ENCODE results near the gene RBM20.
A peak's percentile ranks its signal among the peaks of the same experiment; 100 is the strongest.
"Not testable (repeated sequence)": the region's sequence is repeated elsewhere in the genome, so short reads cannot be mapped to it uniquely, and the experiment has no call there.

The RBM20 gene

GRCh38 chr10:110634527-110635209 is 9.5 kb upstream of the RBM20 start:
- peaks cover 0 to 13% (median 9%) of the 10 kb centered on the region in 10 experiments; a peak in 16 of 20 replicates for H3K4me1 ChIP-seq
- no peak for TF ChIP-seq Cebpa-rat (IDR thresholded peaks at IDR 0.05)
- H3K27ac ChIP-seq: no peak overlapping the region
- no peaks in the 10 kb centered on the region for H3K9me3 ChIP-seq (replicated peaks in 1 of 11)
- no peak overlapping the region for H3K9ac ChIP-seq
- H3K4me3 ChIP-seq: no peak overlapping the region
- H3K36me3 ChIP-seq: no peaks in the 10 kb centered on the region
- no peaks in the 10 kb centered on the region; a peak in 2 of 22 replicates for H4K20me1 ChIP-seq
- H3K4me2 ChIP-seq: peak overlapping the region; percentile 3 to 59 (median 45); a peak in 18 of 22 replicates
- H3K27me3 ChIP-seq: peaks cover 0 to 20% (median 3%) of the 10 kb centered on the region in 11 experiments; a peak in 9 of 22 replicates

- peaks cover 0 to 13% (median 9%) of the 10 kb centered on the region in 10 experiments; a peak in 16 of 20 replicates for H3K4me1 ChIP-seq
- no peak overlapping the region for H3K9ac ChIP-seq
- H4K20me1 ChIP-seq: peaks cover 0 to 6% (median 0%) of the 10 kb centered on the region in 11 experiments; a peak in 2 of 22 replicates
- no peak overlapping the region for H3K27ac ChIP-seq
- H3K4me3 ChIP-seq: no peak overlapping the region
- no peaks in the 10 kb centered on the region for H3K9me3 ChIP-seq (replicated peaks in 1 of 11)
- no peak overlapping the region for H3K4me2 ChIP-seq
- peaks cover 12 to 33% (median 15%) of the 10 kb centered on the region in 11 experiments for H3K27me3 ChIP-seq
- TF ChIP-seq Cebpa-rat (IDR thresholded peaks at IDR 0.05): no peak
- H3K36me3 ChIP-seq: no peaks in the 10 kb centered on the region
Observed at GRCh38 chr10:110636572-110636931, 7.6 kb upstream of the RBM20 start.

- Histone ChIP-seq H3K4me1 (peaks cover 0 to 13% (median 9%) of the 10 kb centered on the region in 10 experiments; a peak in 16 of 20 replicates), H3K36me3 (no peaks in the 10 kb centered on the region), H3K4me2 (no peak overlapping the region), H3K9me3 (replicated peaks in 1 of 11) (no peaks in the 10 kb centered on the region), H3K27ac (no peak overlapping the region), H3K27me3 (peaks cover 17 to 38% (median 20%) of the 10 kb centered on the region in 11 experiments), H3K9ac (no peak overlapping the region), H4K20me1 (peaks cover 0 to 6% (median 0%) of the 10 kb centered on the region in 11 experiments; a peak in 2 of 22 replicates), H3K4me3 (no peak overlapping the region)
- TF ChIP-seq Cebpa-rat (IDR thresholded peaks at IDR 0.05): no peak
Observed at GRCh38 chr10:110636932-110637557, 7.1 kb upstream of the RBM20 start.

- Histone ChIP-seq H3K4me3 (no peak overlapping the region), H4K20me1 (peaks cover 0 to 6% (median 0%) of the 10 kb centered on the region in 11 experiments; a peak in 5 of 22 replicates), H3K4me1 (peaks cover 0 to 13% (median 9%) of the 10 kb centered on the region in 10 experiments; a peak in 16 of 20 replicates), H3K27me3 (peaks cover 23 to 44% (median 26%) of the 10 kb centered on the region in 11 experiments), H3K27ac (no peak overlapping the region), H3K9me3 (replicated peaks in 1 of 11) (no peaks in the 10 kb centered on the region), H3K36me3 (no peaks in the 10 kb centered on the region), H3K9ac (no peak overlapping the region), H3K4me2 (no peak overlapping the region)
- TF ChIP-seq Cebpa-rat (IDR thresholded peaks at IDR 0.05): no peak
Observed at GRCh38 chr10:110637558-110638053, 6.5 kb upstream of the RBM20 start.

GRCh38 chr10:110638319-110638718 is 5.8 kb upstream of the RBM20 start:
- H3K9me3 ChIP-seq (replicated peaks in 1 of 11): no peaks in the 10 kb centered on the region
- H3K4me3 ChIP-seq: no peak overlapping the region
- H3K4me1 ChIP-seq: peaks cover 3 to 16% (median 11%) of the 10 kb centered on the region in 10 experiments; a peak in 18 of 20 replicates
- no peak overlapping the region for H3K27ac ChIP-seq
- TF ChIP-seq Cebpa-rat (IDR thresholded peaks at IDR 0.05): no peak
- H3K27me3 ChIP-seq: peaks cover 30 to 51% (median 33%) of the 10 kb centered on the region in 11 experiments
- H4K20me1 ChIP-seq: peaks cover 0 to 11% (median 7%) of the 10 kb centered on the region in 11 experiments; a peak in 13 of 22 replicates
- H3K4me2 ChIP-seq: no peak overlapping the region
- no peak overlapping the region for H3K9ac ChIP-seq
- no peaks in the 10 kb centered on the region for H3K36me3 ChIP-seq

- Histone ChIP-seq H3K27me3 (peaks cover 37 to 58% (median 40%) of the 10 kb centered on the region in 11 experiments), H3K4me1 (peaks cover 6 to 23% (median 18%) of the 10 kb centered on the region in 10 experiments; a peak in 18 of 20 replicates), H4K20me1 (peaks cover 0 to 18% (median 14%) of the 10 kb centered on the region in 11 experiments; a peak in 14 of 22 replicates)
- not testable (repeated sequence) for H3K9me3 ChIP-seq (replicated peaks in 1 of 11); H3K9ac ChIP-seq; H3K27ac ChIP-seq; H3K36me3 ChIP-seq; H3K4me2 ChIP-seq; H3K4me3 ChIP-seq
Observed at GRCh38 chr10:110639046-110639445, 5.1 kb upstream of the RBM20 start.

GRCh38 chr10:110639858-110640257 is 4.3 kb upstream of the RBM20 start:
- Histone ChIP-seq H3K4me1 (peaks cover 10 to 27% (median 21%) of the 10 kb centered on the region in 10 experiments; a peak in 18 of 20 replicates), H3K27me3 (peaks cover 46 to 67% (median 49%) of the 10 kb centered on the region in 11 experiments), H4K20me1 (peaks cover 0 to 26% (median 18%) of the 10 kb centered on the region in 11 experiments; a peak in 14 of 22 replicates)
- H3K9ac ChIP-seq; H3K4me2 ChIP-seq; H3K9me3 ChIP-seq (replicated peaks in 1 of 11); H3K27ac ChIP-seq; H3K4me3 ChIP-seq; H3K36me3 ChIP-seq: not testable (repeated sequence)

- peaks cover 0 to 3% (median 0%) of the 10 kb centered on the region in 11 experiments; a peak in 1 of 22 replicates for H3K9me3 ChIP-seq (replicated peaks in 1 of 11)
- no peak overlapping the region for H3K9ac ChIP-seq
- H3K4me1 ChIP-seq: peaks cover 10 to 19% (median 16%) of the 10 kb centered on the region in 10 experiments; a peak in 18 of 20 replicates
- H3K4me3 ChIP-seq: no peak overlapping the region
- H4K20me1 ChIP-seq: peaks cover 0 to 29% (median 18%) of the 10 kb centered on the region in 11 experiments; a peak in 14 of 22 replicates
- H3K27me3 ChIP-seq: peaks cover 59 to 76% (median 60%) of the 10 kb centered on the region in 11 experiments
- H3K27ac ChIP-seq: no peak overlapping the region
- no peak overlapping the region for H3K4me2 ChIP-seq
- H3K36me3 ChIP-seq: no peaks in the 10 kb centered on the region
- TF ChIP-seq Cebpa-rat (IDR thresholded peaks at IDR 0.05): no peak
Observed at GRCh38 chr10:110641256-110641655, 2.9 kb upstream of the RBM20 start.
